Choroid plexus epithelial cell (primary cell): ENCODE data around the gene OR6A2.
A peak's percentile ranks its signal among the peaks of the same experiment; 100 is the strongest.

ENCODE experiments used
- DNase-seq: peaks from one replicate; pipeline ENCODE4 v3.0.0-alpha.2; 2010; ENCODE audit warnings: low read depth
- H3K4me3 ChIP-seq: 2 replicates; pipeline ENCODE4 v1.5.1; 2011; ENCODE audit warnings: low read depth, mild to moderate bottlenecking, control low read depth, low read length, moderate library complexity
- TF ChIP-seq, protein P1 (sequence below): conservative IDR thresholded peaks from 2 replicates; pipeline ENCODE4 v1.5.1; 2011; ENCODE audit warnings: low read depth, mild to moderate bottlenecking, control low read depth, inconsistent platforms, low read length, moderate library complexity

The OR6A2 gene

DNA sequence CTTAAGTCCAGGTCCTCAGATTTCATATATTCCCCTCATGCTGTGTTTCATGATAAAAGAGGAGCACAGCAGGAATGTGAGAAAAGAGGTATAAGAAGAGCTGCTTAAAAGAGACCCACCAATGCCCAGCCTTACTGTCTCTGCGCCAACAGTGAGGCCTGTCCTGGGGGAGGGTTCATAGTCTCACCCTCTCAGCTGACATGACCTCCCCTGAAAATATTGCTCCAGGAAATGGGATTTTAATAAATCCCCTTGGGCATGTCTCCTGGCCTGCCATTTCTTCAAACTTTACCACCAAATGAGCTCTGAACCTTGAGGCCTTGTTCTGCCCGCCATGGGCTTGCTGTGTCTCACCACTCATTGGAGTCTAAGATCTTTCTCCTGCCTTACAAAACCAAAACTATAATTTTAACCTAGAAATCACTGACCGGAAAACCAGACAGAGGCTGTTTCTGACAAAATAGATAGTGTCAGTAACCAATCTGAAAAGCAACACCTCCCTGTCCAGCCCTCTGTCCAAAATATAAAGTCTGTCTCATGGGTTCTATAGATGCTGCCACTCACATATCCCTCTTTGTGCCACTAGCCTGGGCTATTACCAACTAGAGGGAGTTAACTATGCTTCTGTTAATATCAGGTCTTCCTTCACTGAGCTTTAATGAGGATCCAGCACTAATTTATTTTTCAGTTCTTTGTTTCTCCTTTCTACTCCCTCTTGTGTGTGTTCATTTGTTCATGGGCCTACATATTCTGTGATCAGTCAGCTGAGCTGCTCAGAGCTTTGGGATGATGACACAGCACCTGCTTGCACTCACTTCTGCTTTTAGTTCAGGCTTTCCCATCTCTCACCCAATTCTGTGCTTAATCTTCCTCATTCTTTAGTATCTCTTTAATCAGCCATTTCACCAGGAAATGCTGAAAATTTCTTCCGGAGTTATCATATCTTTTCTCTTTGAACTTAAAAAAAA lies 27.3 kb downstream of the OR6A2 start, which contains the start of gene OR2AG2:
Gene OR2AG2 (minus strand): TSS at position 51 of the 968 bp plus-strand sequence. CDS start 3,019 bp downstream, outside the sequence.
- DNase-seq, result no peak

DNA sequence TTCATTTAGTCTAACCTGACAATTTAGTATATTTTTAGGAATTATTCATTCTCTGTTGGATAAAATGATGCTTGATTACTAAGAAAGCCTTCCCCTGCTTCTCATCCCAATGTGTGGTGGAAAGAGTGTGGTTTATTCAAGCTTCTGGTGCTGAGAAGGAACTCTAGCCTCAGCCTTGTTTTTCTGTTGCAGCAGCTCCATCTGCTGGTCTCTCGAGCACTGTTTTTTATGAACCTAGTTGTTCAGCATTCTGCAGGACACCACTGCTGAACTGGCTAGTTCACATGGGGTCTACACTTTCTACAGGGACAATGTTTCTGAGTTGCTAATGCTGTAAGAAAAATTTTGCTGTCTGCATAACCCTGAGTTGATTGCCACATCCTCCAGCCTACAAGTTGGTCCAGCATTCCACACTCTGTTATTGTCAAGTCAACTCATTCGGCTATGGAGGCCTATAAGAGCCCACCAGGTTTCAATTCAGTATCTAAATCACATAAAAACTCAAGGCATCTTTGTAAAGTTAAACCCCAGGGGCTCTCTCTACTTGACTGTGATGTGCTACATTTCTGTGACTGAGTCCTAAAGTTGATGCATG lies 42.0 kb downstream of the OR6A2 start:
- no peak overlapping the region for H3K4me3 ChIP-seq
- TF ChIP-seq, protein P1, sequence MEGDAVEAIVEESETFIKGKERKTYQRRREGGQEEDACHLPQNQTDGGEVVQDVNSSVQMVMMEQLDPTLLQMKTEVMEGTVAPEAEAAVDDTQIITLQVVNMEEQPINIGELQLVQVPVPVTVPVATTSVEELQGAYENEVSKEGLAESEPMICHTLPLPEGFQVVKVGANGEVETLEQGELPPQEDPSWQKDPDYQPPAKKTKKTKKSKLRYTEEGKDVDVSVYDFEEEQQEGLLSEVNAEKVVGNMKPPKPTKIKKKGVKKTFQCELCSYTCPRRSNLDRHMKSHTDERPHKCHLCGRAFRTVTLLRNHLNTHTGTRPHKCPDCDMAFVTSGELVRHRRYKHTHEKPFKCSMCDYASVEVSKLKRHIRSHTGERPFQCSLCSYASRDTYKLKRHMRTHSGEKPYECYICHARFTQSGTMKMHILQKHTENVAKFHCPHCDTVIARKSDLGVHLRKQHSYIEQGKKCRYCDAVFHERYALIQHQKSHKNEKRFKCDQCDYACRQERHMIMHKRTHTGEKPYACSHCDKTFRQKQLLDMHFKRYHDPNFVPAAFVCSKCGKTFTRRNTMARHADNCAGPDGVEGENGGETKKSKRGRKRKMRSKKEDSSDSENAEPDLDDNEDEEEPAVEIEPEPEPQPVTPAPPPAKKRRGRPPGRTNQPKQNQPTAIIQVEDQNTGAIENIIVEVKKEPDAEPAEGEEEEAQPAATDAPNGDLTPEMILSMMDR, result peak; percentile 84
- DNase-seq, result peak; percentile 87

More for the DNA sequence above, 27.3 kb downstream of the OR6A2 start, which contains the start of gene OR2AG2:
- TF ChIP-seq, protein P1, result no peak
- no peak within 1 kb of the TSS for H3K4me3 ChIP-seq

DNA sequence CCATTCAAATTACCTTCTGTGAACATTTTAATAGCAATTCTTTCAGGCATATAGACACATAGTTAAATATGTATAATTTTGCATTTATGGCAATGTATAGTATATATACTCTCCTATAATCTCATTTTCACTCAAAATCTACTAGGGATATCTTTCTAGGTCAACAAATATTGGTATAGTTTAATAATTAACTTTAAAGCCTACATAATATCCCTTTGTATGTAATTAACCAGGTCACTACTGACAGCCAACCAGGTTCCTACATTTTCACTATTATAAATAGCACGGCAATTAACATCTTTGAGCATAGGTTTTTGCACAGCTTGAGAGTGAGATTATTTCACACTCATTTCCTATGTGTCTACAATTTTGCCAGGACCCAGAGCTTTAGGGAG lies 43.5 kb downstream of the OR6A2 start:
- H3K4me3 ChIP-seq, result no peak overlapping the region
- TF ChIP-seq, protein P1, result no peak
- no peak for DNase-seq

DNA sequence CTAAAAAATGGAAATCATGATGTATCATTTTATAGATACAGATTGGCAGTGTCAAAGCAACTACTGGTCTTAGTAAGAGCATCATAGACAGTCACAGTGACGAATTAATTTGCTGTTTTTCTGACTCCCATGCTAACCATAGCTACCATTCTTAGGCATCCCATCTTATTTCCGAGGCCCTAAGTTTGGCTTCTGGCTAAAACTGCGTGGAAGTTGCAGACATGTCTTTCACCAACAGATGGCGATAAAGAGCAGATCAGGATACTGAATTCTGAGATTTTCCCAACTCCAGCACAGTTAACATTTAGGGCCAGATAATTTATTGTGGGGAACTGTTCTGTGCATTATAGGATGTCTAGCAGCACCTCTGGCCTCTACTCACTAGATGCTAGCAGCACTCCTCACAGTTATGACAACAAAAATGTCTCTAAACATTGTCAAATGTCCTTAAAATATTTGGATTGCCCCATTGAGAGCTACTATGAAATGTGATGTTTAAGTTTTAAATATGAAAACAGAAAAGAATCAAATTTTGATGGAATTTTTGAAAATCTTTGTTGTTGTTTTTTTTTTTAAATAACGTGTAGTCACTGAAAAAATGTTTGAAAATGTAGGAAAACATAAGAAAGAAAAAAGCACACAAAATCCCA lies 44.1 kb downstream of the OR6A2 start:
- no peak overlapping the region for H3K4me3 ChIP-seq
- TF ChIP-seq, protein P1, result peak; percentile 90
- peak; percentile 62 for DNase-seq

DNA sequence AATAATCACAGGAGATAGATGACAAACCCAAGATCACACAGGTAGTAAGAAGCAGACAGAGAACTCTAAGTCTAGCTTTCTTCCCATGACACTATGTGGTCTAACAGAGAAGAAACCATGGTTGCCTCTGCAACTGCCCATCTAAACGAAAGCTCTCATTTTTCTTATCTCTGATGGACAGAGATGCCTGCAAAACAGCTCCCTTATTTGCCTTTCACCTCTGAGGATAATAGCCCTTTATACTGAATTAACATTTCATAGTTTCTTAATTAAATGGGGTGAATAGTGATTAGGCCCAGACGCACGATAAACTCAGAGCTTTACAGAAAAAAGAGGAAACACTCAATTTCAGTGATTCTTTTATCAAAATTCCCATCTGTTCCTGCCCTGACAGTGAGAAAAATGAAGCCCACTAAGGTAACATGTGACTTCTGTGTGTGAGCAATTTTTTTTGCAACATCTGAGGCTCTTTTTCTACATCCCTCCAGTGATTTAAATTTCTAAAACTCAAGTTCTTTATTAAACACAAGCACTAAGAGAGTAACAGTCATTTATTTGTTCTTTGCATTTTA lies 52.3 kb downstream of the OR6A2 start:
- H3K4me3 ChIP-seq, result no peak overlapping the region
- TF ChIP-seq, protein P1, result no peak
- no peak for DNase-seq

DNA sequence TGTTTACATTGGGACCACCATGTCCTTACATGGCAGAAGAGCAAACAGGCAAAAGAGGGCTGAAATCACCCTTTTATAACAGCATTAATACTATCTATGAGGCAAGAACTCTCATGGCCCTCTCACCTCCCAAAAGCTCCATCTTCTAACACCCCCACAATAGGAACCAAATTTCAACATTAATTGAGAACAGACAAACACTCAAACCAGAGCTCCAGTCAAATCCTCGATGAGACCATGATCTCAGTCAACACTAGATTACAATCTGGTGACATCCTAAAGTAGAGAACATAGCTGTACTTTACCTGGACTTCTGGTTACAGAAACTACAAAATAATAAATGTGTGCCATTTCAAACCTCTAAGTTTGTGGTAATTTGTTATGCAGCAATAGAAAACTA lies 52.9 kb downstream of the OR6A2 start:
- DNase-seq, result no peak
- no peak overlapping the region for H3K4me3 ChIP-seq
- TF ChIP-seq, protein P1, result no peak
